ENCODE results near the gene TRUB1.

The TRUB1 gene

GRCh38 chr10:114998993-114999392 lies 61.0 kb downstream of the TRUB1 start:
- H3K27ac ChIP-seq = no peak overlapping the region
- no peak for TF ChIP-seq CTCF (conservative IDR thresholded peaks at IDR 0.05)

- H3K27ac ChIP-seq = peak overlapping the region; percentile 19; the same call in 1 of the 2 replicates
- no peak for TF ChIP-seq CTCF (conservative IDR thresholded peaks at IDR 0.05)
These were observed 63.7 kb downstream of the TRUB1 start for GRCh38 chr10:115001506-115002381.

- no peak overlapping the region for H3K27ac ChIP-seq
- TF ChIP-seq CTCF (conservative IDR thresholded peaks at IDR 0.05) = no peak
These were observed 65.4 kb downstream of the TRUB1 start for GRCh38 chr10:115003396-115003795.

- H3K27ac ChIP-seq = no peak overlapping the region
- no peak for TF ChIP-seq CTCF (conservative IDR thresholded peaks at IDR 0.05)
These were observed 66.4 kb downstream of the TRUB1 start for GRCh38 chr10:115004236-115004862.

- no peak overlapping the region for H3K27ac ChIP-seq
- TF ChIP-seq CTCF (conservative IDR thresholded peaks at IDR 0.05) = no peak
These were observed 67.8 kb downstream of the TRUB1 start for GRCh38 chr10:115005771-115006170.

GRCh38 chr10:115018185-115018931 lies 80.4 kb downstream of the TRUB1 start:
- no peak for TF ChIP-seq CTCF (conservative IDR thresholded peaks at IDR 0.05)
- H3K27ac ChIP-seq = no peak overlapping the region

- TF ChIP-seq CTCF (conservative IDR thresholded peaks at IDR 0.05) = no peak
- H3K27ac ChIP-seq = no peak overlapping the region
These were observed 82.5 kb downstream of the TRUB1 start for GRCh38 chr10:115020449-115020848.

Data from VCaP (cell line).